ENCODE results near the gene FAM162B. TPM values are rescaled to one million over a fixed set of nuclear protein-coding genes. Genes with fewer than 3 reads are reported as not detected.
"Not testable (repeated sequence)": the region's sequence is repeated elsewhere in the genome, so short reads cannot be mapped to it uniquely, and the experiment has no call there.

The FAM162B gene
- total RNA-seq, 4 donors from 2014 or later = 1.4 to 4.1 (median 1.8) TPM

- 81% methylated on average over 1 of the region's 1 CpG for WGBS
- no peak overlapping the region for H3K27ac ChIP-seq
- no peak overlapping the region for H3K4me3 ChIP-seq
- no peaks in the 10 kb centered on the region for H3K36me3 ChIP-seq
- TF ChIP-seq EP300 (IDR thresholded peaks at IDR 0.05) (no peak), POLR2A (IDR thresholded peaks at IDR 0.05) (no peak), CTCF (IDR thresholded peaks at IDR 0.05) (no peak), POLR2AphosphoS5 (IDR thresholded peaks at IDR 0.05) (no peak)
- peaks cover 16% of the 10 kb centered on the region for H3K4me1 ChIP-seq
- H3K9me3 ChIP-seq = no peaks in the 10 kb centered on the region
- DNase-seq (ENCODE audit: low spot score in 2 of 2) = no peak
- peaks cover 31% of the 10 kb centered on the region for H3K27me3 ChIP-seq
Measured at GRCh38 chr6:116762235-116762634, 3.3 kb downstream of the FAM162B start.

GRCh38 chr6:116761779-116762178 is 3.7 kb downstream of the FAM162B start:
- Histone ChIP-seq H3K36me3 (no peaks in the 10 kb centered on the region), H3K4me3 (no peak overlapping the region), H3K4me1 (peaks cover 16% of the 10 kb centered on the region), H3K9me3 (no peaks in the 10 kb centered on the region), H3K27ac (no peak overlapping the region), H3K27me3 (peaks cover 29% of the 10 kb centered on the region)
- TF ChIP-seq POLR2AphosphoS5 (IDR thresholded peaks at IDR 0.05) = no peak
- TF ChIP-seq CTCF (IDR thresholded peaks at IDR 0.05) = no peak
- TF ChIP-seq EP300 (IDR thresholded peaks at IDR 0.05) = no peak
- no peak for TF ChIP-seq POLR2A (IDR thresholded peaks at IDR 0.05)
- 55% methylated on average over 4 of the region's 4 CpGs for WGBS
- DNase-seq (ENCODE audit: low spot score in 2 of 2) = no peak

- no peak for DNase-seq (ENCODE audit: low spot score in 2 of 2)
- Histone ChIP-seq H3K36me3 (no peaks in the 10 kb centered on the region), H3K9me3 (peaks cover 5% of the 10 kb centered on the region), H3K27ac (no peak overlapping the region), H3K27me3 (no peaks in the 10 kb centered on the region), H3K4me3 (no peak overlapping the region), H3K4me1 (no peaks in the 10 kb centered on the region)
- TF ChIP-seq CTCF (IDR thresholded peaks at IDR 0.05) (no peak), POLR2AphosphoS5 (IDR thresholded peaks at IDR 0.05) (no peak), POLR2A (IDR thresholded peaks at IDR 0.05) (no peak), EP300 (IDR thresholded peaks at IDR 0.05) (no peak)
- 86% methylated on average over 5 of the region's 5 CpGs for WGBS
Measured at GRCh38 chr6:116745176-116745575, 20.3 kb downstream of the FAM162B start.

GRCh38 chr6:116741571-116741970 is 23.9 kb downstream of the FAM162B start:
- Histone ChIP-seq H3K36me3 (peaks cover 2% of the 10 kb centered on the region), H3K4me3 (no peak overlapping the region), H3K27me3 (no peaks in the 10 kb centered on the region), H3K9me3 (peaks cover 11% of the 10 kb centered on the region), H3K27ac (no peak overlapping the region), H3K4me1 (no peaks in the 10 kb centered on the region)
- TF ChIP-seq POLR2A (IDR thresholded peaks at IDR 0.05) (no peak), CTCF (IDR thresholded peaks at IDR 0.05) (no peak), EP300 (IDR thresholded peaks at IDR 0.05) (no peak), POLR2AphosphoS5 (IDR thresholded peaks at IDR 0.05) (no peak)
- WGBS = 74% methylated on average over 1 of the region's 1 CpG
- DNase-seq (ENCODE audit: low spot score in 2 of 2) = no peak

- WGBS = 96% methylated on average over 3 of the region's 3 CpGs
- H3K27me3 ChIP-seq; H3K36me3 ChIP-seq; H3K4me3 ChIP-seq; DNase-seq (ENCODE audit: low spot score in 2 of 2); H3K27ac ChIP-seq; H3K4me1 ChIP-seq: not testable (repeated sequence)
- H3K9me3 ChIP-seq = peaks cover 14% of the 10 kb centered on the region
Measured at GRCh38 chr6:116740486-116740885, 25.0 kb downstream of the FAM162B start.

- DNase-seq (ENCODE audit: low spot score in 2 of 2) = no peak
- Histone ChIP-seq H3K27me3 (no peaks in the 10 kb centered on the region), H3K36me3 (peaks cover 13% of the 10 kb centered on the region), H3K4me3 (no peak overlapping the region), H3K27ac (no peak overlapping the region), H3K9me3 (peaks cover 14% of the 10 kb centered on the region), H3K4me1 (no peaks in the 10 kb centered on the region)
- 96% methylated on average over 3 of the region's 3 CpGs for WGBS
- TF ChIP-seq CTCF (IDR thresholded peaks at IDR 0.05) (no peak), EP300 (IDR thresholded peaks at IDR 0.05) (no peak), POLR2AphosphoS5 (IDR thresholded peaks at IDR 0.05) (no peak), POLR2A (IDR thresholded peaks at IDR 0.05) (no peak)
Measured at GRCh38 chr6:116737004-116737403, 28.5 kb downstream of the FAM162B start.
